IMR-90 (cell line): ENCODE measurements around the gene APOH. TPM values are rescaled to one million over a fixed set of nuclear protein-coding genes. Genes with fewer than 3 reads are reported as not detected.

Experiments used
- ATAC-seq: fragments of 200-7000 bp; cut with Tn5 transposase; 2 replicates; pipeline ENCODE4 v1.9.1; 2020; ENCODE audit warnings: low read depth, mild to moderate bottlenecking, moderate library complexity
- BruUV-seq: library from RNA; stranded (reverse); fragments of 400-500 nt; replicated peaks from 2 replicates; lab custom pipeline; 2021; lab: Mats Ljungman, UMichigan
- CTCF ChIA-PET: fragments of 300-600 bp; formaldehyde crosslinking; extraction: SDS; loops from one replicate; lab custom pipeline; 2021; ENCODE audit warnings: antibody characterized with exemption; lab: Yijun Ruan, JAX
- POLR2A ChIA-PET: fragments of 300-600 bp; sonication (Branson Sonifier 250); formaldehyde crosslinking; loops from one replicate; lab custom pipeline; 2022; ENCODE audit warnings: antibody characterized with exemption; ENCODE audit not compliant: unreplicated experiment; lab: Charles Lee
- DNase-seq: peaks from one replicate; pipeline ENCODE4 v3.0.0; 2013
- H2AFZ ChIP-seq: replicated peaks from 2 replicates; pipeline ENCODE3; 2013; ENCODE audit warnings: low read length, mild to moderate bottlenecking; ENCODE audit not compliant: poor library complexity
- H2AK5ac ChIP-seq: 2 replicates; pipeline ENCODE4 v1.6.1; 2013; ENCODE audit warnings: low read depth, low read length, inconsistent platforms
- H2AK9ac ChIP-seq: replicated peaks from 2 replicates; pipeline ENCODE3; 2013; ENCODE audit warnings: mild to moderate bottlenecking, low read depth, low read length, moderate library complexity; ENCODE audit not compliant: poor library complexity
- H2BK120ac ChIP-seq: 2 replicates; pipeline ENCODE4 v1.6.1; 2013; ENCODE audit warnings: low read depth, low read length, inconsistent platforms
- H2BK15ac ChIP-seq: 3 replicates; pipeline ENCODE4 v1.6.1; 2013; ENCODE audit warnings: low read depth, low read length, inconsistent platforms
- H2BK20ac ChIP-seq: 2 replicates; pipeline ENCODE4 v1.6.1; 2013; ENCODE audit warnings: low read depth, mild to moderate bottlenecking, inconsistent platforms, low read length, moderate library complexity
- H2BK5ac ChIP-seq: 2 replicates; pipeline ENCODE4 v1.6.1; 2013; ENCODE audit warnings: mild to moderate bottlenecking, low read depth, low read length, inconsistent platforms; ENCODE audit not compliant: poor library complexity, severe bottlenecking
- H3K14ac ChIP-seq: replicated peaks from 2 replicates; pipeline ENCODE4 v1.6.1; 2013; ENCODE audit warnings: low read depth, low read length, inconsistent platforms
- H3K18ac ChIP-seq: 2 replicates; pipeline ENCODE4 v1.6.1; 2013; ENCODE audit warnings: low read depth, low read length, control low read depth
- H3K23ac ChIP-seq: 2 replicates; pipeline ENCODE4 v1.6.1; 2013; ENCODE audit warnings: low read depth, low read length, inconsistent platforms
- H3K27ac ChIP-seq: 2 replicates; pipeline ENCODE4 v1.5.1; 2013; ENCODE audit warnings: mild to moderate bottlenecking, control low read depth, low read length; ENCODE audit not compliant: insufficient read depth
- H3K27me3 ChIP-seq: 2 replicates; pipeline ENCODE4 v1.6.1; 2013; ENCODE audit warnings: low read length; ENCODE audit not compliant: control insufficient read depth, insufficient read depth
- H3K36me3 ChIP-seq: 2 replicates; pipeline ENCODE4 v1.6.1; 2013; ENCODE audit warnings: low read length, mixed read lengths; ENCODE audit not compliant: control insufficient read depth, insufficient read depth
- H3K4ac ChIP-seq: 2 replicates; pipeline ENCODE4 v1.6.1; 2013; ENCODE audit warnings: low read depth, low read length, inconsistent platforms
- H3K4me1 ChIP-seq: 2 replicates; pipeline ENCODE4 v1.6.1; 2013; ENCODE audit warnings: low read length, mixed read lengths; ENCODE audit not compliant: control insufficient read depth, insufficient read depth
- H3K4me2 ChIP-seq: 2 replicates; pipeline ENCODE4 v1.6.1; 2013; ENCODE audit warnings: low read depth, mild to moderate bottlenecking, control low read depth, low read length, moderate library complexity
- H3K4me3 ChIP-seq: 2 replicates; pipeline ENCODE4 v1.5.1; 2013; ENCODE audit warnings: low read depth, mild to moderate bottlenecking, control low read depth, low read length, moderate library complexity; ENCODE audit not compliant: insufficient read depth
- H3K56ac ChIP-seq: 2 replicates; pipeline ENCODE4 v1.6.1; 2013; ENCODE audit warnings: low read length, inconsistent platforms; ENCODE audit not compliant: insufficient read depth; ENCODE audit errors: extremely low read depth
- H3K79me1 ChIP-seq, 2 experiments: 2 replicates each; pipeline ENCODE4 v1.6.1; 2013; ENCODE audit warnings: low read length in 2 of 2, inconsistent platforms in 1 of 2, low read depth in 1 of 2
- H3K9ac ChIP-seq: 2 replicates; pipeline ENCODE4 v1.6.1; 2013; ENCODE audit warnings: low read depth, low read length, control low read depth
- H3K9me1 ChIP-seq: 2 replicates; pipeline ENCODE4 v1.6.1; 2013; ENCODE audit warnings: low read length, inconsistent platforms; ENCODE audit not compliant: insufficient read depth
- H3K9me3 ChIP-seq: 2 replicates; pipeline ENCODE4 v1.6.1; 2013; ENCODE audit warnings: low read length; ENCODE audit not compliant: control insufficient read depth, insufficient read depth
- H4K20me1 ChIP-seq: 2 replicates; pipeline ENCODE4 v1.6.1; 2013; ENCODE audit warnings: low read length, inconsistent platforms; ENCODE audit not compliant: insufficient read depth
- H4K5ac ChIP-seq: 2 replicates; pipeline ENCODE4 v1.6.1; 2013; ENCODE audit warnings: mild to moderate bottlenecking, low read depth, low read length, control low read depth
- H4K8ac ChIP-seq, 2 experiments: 2 replicates each; pipeline ENCODE4 v1.6.1; 2013; ENCODE audit warnings: low read depth in 2 of 2, low read length in 2 of 2, control low read depth in 1 of 2, inconsistent platforms in 1 of 2
- H4K91ac ChIP-seq: 2 replicates; pipeline ENCODE4 v1.6.1; 2013; ENCODE audit warnings: low read depth, low read length, inconsistent platforms; ENCODE audit not compliant: insufficient read depth
- FOS ChIP-seq: fragments of 150-350 bp; IDR thresholded peaks from 2 replicates; pipeline ENCODE4 v1.6.1; 2016; ENCODE audit warnings: low read depth, low read length
- MAZ ChIP-seq: IDR thresholded peaks from 2 replicates; pipeline ENCODE4 v1.6.1; 2012; ENCODE audit warnings: low read depth, mild to moderate bottlenecking, low read length, improper control_type of control experiment, moderate library complexity, borderline replicate concordance
- MXI1 ChIP-seq: IDR thresholded peaks from 2 replicates; pipeline ENCODE4 v1.6.1; 2012; ENCODE audit warnings: low read depth, mild to moderate bottlenecking, low read length, moderate library complexity, borderline replicate concordance
- NFE2L2 ChIP-seq: fragments of 150-350 bp; IDR thresholded peaks from 2 replicates; pipeline ENCODE4 v1.6.1; 2016; ENCODE audit warnings: low read depth, mild to moderate bottlenecking, low read length
- POLR2A ChIP-seq: IDR thresholded peaks from 2 replicates; pipeline ENCODE4 v1.6.1; 2012; ENCODE audit warnings: mild to moderate bottlenecking, low read depth, low read length
- RAD21 ChIP-seq: IDR thresholded peaks from 2 replicates; pipeline ENCODE4 v1.6.1; 2012; ENCODE audit warnings: low read length, improper control_type of control experiment
- RFX5 ChIP-seq: IDR thresholded peaks from 2 replicates; pipeline ENCODE4 v1.8.0; 2012; ENCODE audit warnings: low read depth, mild to moderate bottlenecking, low read length, moderate library complexity
- USF2 ChIP-seq: fragments of 150-350 bp; IDR thresholded peaks from 2 replicates; pipeline ENCODE4 v1.6.1; 2017; ENCODE audit warnings: mild to moderate bottlenecking, antibody characterized with exemption, low read length, low read depth
- WGBS, 2 experiments: methylation state at CpG; one replicate each; pipeline versions ENCODE4 v1.1.5 to v1.1.7; 2013; ENCODE audit warnings: missing lambda C conversion rate in 2 of 2; ENCODE audit not compliant: insufficient read length in 1 of 2; ENCODE audit errors: extremely low coverage in 2 of 2; 5-methylcytosine and 5-hydroxymethylcytosine counted together
- dilution Hi-C: fragments of 300-500 bp; cut with HindIII; formaldehyde crosslinking; loops from one replicate; pipeline ENCODE4 v1.14.3; 2018; ENCODE audit warnings: low sequenced_read_pairs; ENCODE audit not compliant: unreplicated experiment
- in situ Hi-C: fragments of 300-500 bp; cut with MboI; formaldehyde crosslinking; loops from 3 replicates; pipeline ENCODE4 v1.14.3; 2019; ENCODE audit warnings: low sequenced_read_pairs, inconsistent platforms, mixed read lengths
- intact Hi-C: fragments of 100-400 bp; cut with micrococcal nuclease; formaldehyde crosslinking; loops from 2 replicates; pipeline ENCODE4 v1.10.0; 2022
- polyA plus RNA-seq, 3 experiments: library from polyadenylated mRNA; depleted of rRNA; stranded (reverse); fragments of >200 nt; gene quantifications; 2 replicates each; pipeline ENCODE4 v1.2.3, GENCODE V29; 2012; ENCODE audit warnings: low replicate concordance in 1 of 3
- total RNA-seq: library from RNA; depleted of rRNA; stranded (reverse); fragments of >200 nt; gene quantifications from 2 replicates; pipeline ENCODE4 v1.2.3, GENCODE V29; 2012
- TF ChIP-seq, protein P1 (sequence below): fragments of 150-350 bp; IDR thresholded peaks from 2 replicates; pipeline ENCODE4 v1.6.1; 2016; ENCODE audit warnings: low read depth, mild to moderate bottlenecking, low read length, moderate library complexity, borderline replicate concordance

The APOH gene
- total and polyA plus RNA-seq, 2 of the 4 experiments (the other 2 are of a cell fraction): not detected

DNA sequence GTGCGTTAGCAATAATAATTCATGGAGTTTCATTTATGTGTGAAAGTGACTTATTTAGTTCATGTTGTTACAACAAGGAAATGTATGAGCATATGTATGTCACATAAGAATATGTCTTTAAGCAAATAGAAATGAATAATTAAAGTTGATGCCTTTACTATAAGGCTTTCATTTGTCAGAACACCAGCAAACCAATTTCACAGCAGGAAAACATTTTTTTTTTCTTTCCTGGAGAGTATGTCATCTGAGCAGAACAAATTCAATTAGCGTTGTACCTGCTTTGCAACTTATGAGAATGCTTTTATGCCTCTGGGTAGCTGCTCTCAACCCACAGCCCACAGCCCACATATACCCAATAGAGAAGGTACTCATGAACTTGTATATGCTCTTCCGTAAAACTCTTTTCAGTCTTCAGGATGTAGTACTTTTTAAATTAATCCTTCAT is 26.3 kb upstream of the APOH start:
- no peak overlapping the region for H3K27ac ChIP-seq
- H3K56ac ChIP-seq: no peak overlapping the region
- dilution Hi-C loops (no loop called here), in situ Hi-C loops (loop anchor here (5.0 kb wide), 1 partner anchor 422 kb away; no protein-coding TSS in a partner anchor), intact Hi-C loops (loop anchor here (1.0 to 5.0 kb wide), 4 partner anchors 47 to 419 kb away; partner anchors contain the start of gene PRKCA)
- H3K14ac ChIP-seq: no peak overlapping the region
- no peak overlapping the region; the same call in 1 of the 2 replicates for H3K4ac ChIP-seq
- ATAC-seq: no peak
- CTCF ChIA-PET: no interaction called here
- H3K18ac ChIP-seq: no peak overlapping the region
- no peaks in the 10 kb centered on the region for H3K36me3 ChIP-seq
- H3K9me1 ChIP-seq: no peaks in the 10 kb centered on the region
- no peak overlapping the region for H3K4me2 ChIP-seq
- no peak overlapping the region for H2BK120ac ChIP-seq
- H2AFZ ChIP-seq: no peak overlapping the region
- TF ChIP-seq MAZ (no peak), POLR2A (no peak), RAD21 (no peak), MXI1 (no peak), USF2 (no peak), RFX5 (no peak), FOS (no peak), NFE2L2 (no peak)
- TF ChIP-seq, protein P1, sequence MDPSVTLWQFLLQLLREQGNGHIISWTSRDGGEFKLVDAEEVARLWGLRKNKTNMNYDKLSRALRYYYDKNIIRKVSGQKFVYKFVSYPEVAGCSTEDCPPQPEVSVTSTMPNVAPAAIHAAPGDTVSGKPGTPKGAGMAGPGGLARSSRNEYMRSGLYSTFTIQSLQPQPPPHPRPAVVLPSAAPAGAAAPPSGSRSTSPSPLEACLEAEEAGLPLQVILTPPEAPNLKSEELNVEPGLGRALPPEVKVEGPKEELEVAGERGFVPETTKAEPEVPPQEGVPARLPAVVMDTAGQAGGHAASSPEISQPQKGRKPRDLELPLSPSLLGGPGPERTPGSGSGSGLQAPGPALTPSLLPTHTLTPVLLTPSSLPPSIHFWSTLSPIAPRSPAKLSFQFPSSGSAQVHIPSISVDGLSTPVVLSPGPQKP: no peak
- H3K9me3 ChIP-seq: no peaks in the 10 kb centered on the region
- POLR2A ChIA-PET: no interaction called here
- WGBS, 2 experiments: no CpG with 5 or more reads among the region's 3 CpGs
- no TSS peak for BruUV-seq
- H2AK5ac ChIP-seq: no peak overlapping the region
- no peak overlapping the region for H3K9ac ChIP-seq
- no peaks in the 10 kb centered on the region for H3K79me1 ChIP-seq
- no peak overlapping the region for H3K23ac ChIP-seq
- no peak overlapping the region for H4K5ac ChIP-seq
- DNase-seq: no peak
- H3K27me3 ChIP-seq: no peaks in the 10 kb centered on the region
- H4K91ac ChIP-seq: no peak overlapping the region
- no peaks in the 10 kb centered on the region for H3K4me1 ChIP-seq
- H3K4me3 ChIP-seq: no peak overlapping the region
- no peak overlapping the region for H2BK15ac ChIP-seq
- no peak overlapping the region for H2AK9ac ChIP-seq
- H4K8ac ChIP-seq: no peak overlapping the region; a peak in 1 of 4 replicates
- H2BK20ac ChIP-seq: peak overlapping the region; percentile 24; the same call in 1 of the 2 replicates
- no peaks in the 10 kb centered on the region for H4K20me1 ChIP-seq
- H2BK5ac ChIP-seq: no peak overlapping the region
